C4-2B (cell line): ENCODE results near the gene CDH15.
A peak's percentile ranks its signal among the peaks of the same experiment; 100 is the strongest.

Experiments
- H3K27ac ChIP-seq: fragments of 450-650 bp; 2 replicates; pipeline ENCODE4 v1.5.1; 2017
- CTCF ChIP-seq: fragments of 450-650 bp; conservative IDR thresholded peaks from 2 replicates; pipeline ENCODE4 v1.5.1; 2017; ENCODE audit warnings: mild to moderate bottlenecking
- ZFX ChIP-seq: fragments of 450-650 bp; IDR thresholded peaks from 2 replicates; pipeline ENCODE4 v1.6.1; 2017

CDH15 gene

GRCh38 chr16:89200124-89200849, 28.7 kb downstream of the CDH15 start, which contains the start of gene SLC22A31:
Gene SLC22A31, minus strand, starts transcription at chr16:89200537. Its CDS starts 36 bp downstream, at chr16:89200501.
- TF ChIP-seq CTCF, result no peak
- TF ChIP-seq ZFX, result no peak
- peak within 1 kb of the TSS; percentile 49; the same call in 1 of the 2 replicates for H3K27ac ChIP-seq

GRCh38 chr16:89200850-89201411, 29.4 kb downstream of the CDH15 start:
- peak overlapping the region; percentile 49; the same call in 1 of the 2 replicates for H3K27ac ChIP-seq
- 0 out of 2 replicates have a peak, but pooled peaks have one; percentile 22 for TF ChIP-seq ZFX
- TF ChIP-seq CTCF, result no peak

GRCh38 chr16:89201439-89202377, 30.2 kb downstream of the CDH15 start:
- H3K27ac ChIP-seq, result peak overlapping the region; percentile 49
- TF ChIP-seq ZFX, result peak; percentile 24; the same call in 1 of the 2 replicates
- TF ChIP-seq CTCF, result no peak

- TF ChIP-seq ZFX (no peak), CTCF (no peak)
- peak overlapping the region; percentile 47 for H3K27ac ChIP-seq
Measured at GRCh38 chr16:89202422-89203215, 31.1 kb downstream of the CDH15 start.

GRCh38 chr16:89207993-89208392, 36.4 kb downstream of the CDH15 start:
- no peak overlapping the region for H3K27ac ChIP-seq
- TF ChIP-seq CTCF, result no peak

- TF ChIP-seq ZFX (no peak), CTCF (no peak)
- no peak overlapping the region for H3K27ac ChIP-seq
Measured at GRCh38 chr16:89209522-89210044, 38.0 kb downstream of the CDH15 start.
